PC-3 (cell line): ENCODE results near the gene MARS2. TPM values are rescaled to one million over a fixed set of nuclear protein-coding genes. Genes with fewer than 3 reads are reported as not detected.

Experiments
- ATAC-seq: fragments of 200-7000 bp; cut with Tn5 transposase; 2 replicates; pipeline ENCODE4 v1.9.1; 2020; ENCODE audit warnings: mild to moderate bottlenecking, moderate library complexity
- BruUV-seq: library from RNA; stranded (reverse); fragments of 400-500 nt; replicated peaks from 2 replicates; lab custom pipeline; 2021; lab: Mats Ljungman, UMichigan
- CTCF ChIA-PET: fragments of 300-600 bp; sonication (Branson Sonifier 250); formaldehyde crosslinking; loops from one replicate; lab custom pipeline; 2022; ENCODE audit warnings: antibody characterized with exemption; lab: Charles Lee
- POLR2A ChIA-PET: fragments of 300-600 bp; sonication (Branson Sonifier 250); formaldehyde crosslinking; loops from one replicate; lab custom pipeline; 2022; ENCODE audit warnings: antibody characterized with exemption; ENCODE audit not compliant: unreplicated experiment; lab: Charles Lee
- DNase-seq: peaks from one replicate; pipeline ENCODE4 v3.0.0-alpha.2; 2015
- H2AFZ ChIP-seq: fragments of 300-600 bp; sonication (generic); 2 replicates; pipeline ENCODE4 v1.6.0; 2016; ENCODE audit warnings: antibody characterized with exemption, low read length
- H3F3A ChIP-seq: fragments of 300-600 bp; sonication (generic); one replicate; pipeline ENCODE4 v1.6.0; 2017; ENCODE audit warnings: antibody characterized with exemption, low read length, control low read depth, mild to moderate bottlenecking; ENCODE audit not compliant: unreplicated experiment
- H3K27ac ChIP-seq: fragments of 300-600 bp; sonication (generic); 2 replicates; pipeline ENCODE4 v1.5.1; 2016; ENCODE audit warnings: mild to moderate bottlenecking, low read length
- H3K27me3 ChIP-seq: fragments of 300-600 bp; sonication (generic); 2 replicates; pipeline ENCODE4 v1.6.1; 2016; ENCODE audit warnings: low read length, mixed read lengths
- H3K36me3 ChIP-seq: fragments of 300-600 bp; sonication (generic); 2 replicates; pipeline ENCODE4 v1.6.1; 2016; ENCODE audit warnings: low read depth, mixed run types, low read length, mixed read lengths
- H3K4me1 ChIP-seq: fragments of 300-600 bp; sonication (generic); 2 replicates; pipeline ENCODE4 v1.5.1; 2016; ENCODE audit warnings: low read length; ENCODE audit not compliant: insufficient read depth
- H3K4me2 ChIP-seq: fragments of 300-600 bp; sonication (generic); 2 replicates; pipeline ENCODE4 v1.6.0; 2016; ENCODE audit warnings: low read length
- H3K4me3 ChIP-seq: fragments of 300-600 bp; sonication (generic); 2 replicates; pipeline ENCODE4 v1.5.1; 2016; ENCODE audit warnings: mild to moderate bottlenecking, low read length, mixed read lengths
- H3K79me2 ChIP-seq: fragments of 300-600 bp; sonication (generic); 2 replicates; pipeline ENCODE4 v1.6.1; 2017; ENCODE audit warnings: low read length, mixed read lengths
- H3K9ac ChIP-seq: fragments of 300-600 bp; sonication (generic); 2 replicates; pipeline ENCODE4 v1.6.0; 2016; ENCODE audit warnings: mild to moderate bottlenecking, low read length
- H3K9me2 ChIP-seq: fragments of 300-600 bp; sonication (generic); replicated peaks from 2 replicates; pipeline ENCODE4 v1.6.1; 2016; ENCODE audit warnings: mixed run types, low read length, mixed read lengths
- H3K9me3 ChIP-seq: fragments of 300-600 bp; sonication (generic); 2 replicates; pipeline ENCODE4 v1.6.1; 2016; ENCODE audit warnings: low read length, mixed read lengths
- H4K20me1 ChIP-seq: fragments of 300-600 bp; sonication (generic); 2 replicates; pipeline ENCODE4 v1.6.1; 2016; ENCODE audit warnings: low read length, mixed read lengths
- EZH2 ChIP-seq: fragments of 300-600 bp; sonication (generic); IDR thresholded peaks from one replicate; pipeline ENCODE4 v1.6.1; 2017; ENCODE audit warnings: antibody characterized with exemption, mild to moderate bottlenecking, low read length; ENCODE audit not compliant: unreplicated experiment
- EZH2phosphoT487 ChIP-seq: fragments of 300-600 bp; sonication (generic); IDR thresholded peaks from 2 replicates; pipeline ENCODE4 v1.6.1; 2018; ENCODE audit warnings: mild to moderate bottlenecking, antibody characterized with exemption, low read length, borderline replicate concordance
- intact Hi-C: fragments of 100-400 bp; cut with micrococcal nuclease; formaldehyde crosslinking; loops from 2 replicates; pipeline ENCODE4 v1.9.0; 2023
- total RNA-seq: library from RNA; depleted of rRNA; stranded (reverse); fragments of >200 nt; gene quantifications from 2 replicates; pipeline ENCODE4 v1.2.3, GENCODE V29; 2014
- TF ChIP-seq, protein P1 (sequence below): fragments of 300-600 bp; sonication (generic); conservative IDR thresholded peaks from 2 replicates; pipeline ENCODE4 v1.5.1; 2017; ENCODE audit warnings: antibody characterized with exemption, low read depth, mild to moderate bottlenecking, low read length

The MARS2 gene
- total RNA-seq, 1 experiment from 2014 or later, result 8.3 TPM

DNA sequence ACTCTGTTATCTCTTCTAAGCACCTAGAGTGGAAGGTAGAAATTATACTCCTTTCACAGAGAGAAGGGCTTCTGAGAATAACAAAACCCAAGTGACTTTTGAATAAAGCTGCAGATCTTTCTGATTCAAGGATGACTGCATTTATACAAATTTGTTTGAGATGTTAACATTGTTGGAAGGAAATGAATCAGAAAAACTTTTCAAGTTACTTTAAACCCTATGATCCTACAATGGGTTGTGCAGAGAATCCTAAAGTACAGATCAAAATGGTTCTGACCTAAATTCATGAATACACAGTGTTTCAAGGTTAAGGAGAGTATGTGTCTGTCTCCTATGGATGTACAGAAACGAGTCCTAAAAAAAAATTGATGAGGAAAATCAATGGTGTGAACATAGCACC is 31.6 kb upstream of the MARS2 start:
- Histone ChIP-seq H3F3A (no peaks in the 10 kb centered on the region), H3K27ac (no peak overlapping the region), H3K27me3 (no peaks in the 10 kb centered on the region), H3K36me3 (no peaks in the 10 kb centered on the region), H3K9me2 (no peaks in the 10 kb centered on the region), H3K9ac (no peak overlapping the region), H4K20me1 (no peaks in the 10 kb centered on the region), H3K4me3 (no peak overlapping the region), H3K9me3 (no peaks in the 10 kb centered on the region), H3K4me1 (peaks cover 6% of the 10 kb centered on the region), H3K4me2 (no peak overlapping the region), H3K79me2 (no peaks in the 10 kb centered on the region), H2AFZ (no peak overlapping the region)
- ATAC-seq (no peak), DNase-seq (no peak)
- ChIA-PET CTCF (no interaction called here), POLR2A (no interaction called here)
- intact Hi-C loops, result no loop called here
- BruUV-seq, result no TSS peak
- TF ChIP-seq EZH2phosphoT487 (no peak), EZH2 (no peak)
- TF ChIP-seq, protein P1, sequence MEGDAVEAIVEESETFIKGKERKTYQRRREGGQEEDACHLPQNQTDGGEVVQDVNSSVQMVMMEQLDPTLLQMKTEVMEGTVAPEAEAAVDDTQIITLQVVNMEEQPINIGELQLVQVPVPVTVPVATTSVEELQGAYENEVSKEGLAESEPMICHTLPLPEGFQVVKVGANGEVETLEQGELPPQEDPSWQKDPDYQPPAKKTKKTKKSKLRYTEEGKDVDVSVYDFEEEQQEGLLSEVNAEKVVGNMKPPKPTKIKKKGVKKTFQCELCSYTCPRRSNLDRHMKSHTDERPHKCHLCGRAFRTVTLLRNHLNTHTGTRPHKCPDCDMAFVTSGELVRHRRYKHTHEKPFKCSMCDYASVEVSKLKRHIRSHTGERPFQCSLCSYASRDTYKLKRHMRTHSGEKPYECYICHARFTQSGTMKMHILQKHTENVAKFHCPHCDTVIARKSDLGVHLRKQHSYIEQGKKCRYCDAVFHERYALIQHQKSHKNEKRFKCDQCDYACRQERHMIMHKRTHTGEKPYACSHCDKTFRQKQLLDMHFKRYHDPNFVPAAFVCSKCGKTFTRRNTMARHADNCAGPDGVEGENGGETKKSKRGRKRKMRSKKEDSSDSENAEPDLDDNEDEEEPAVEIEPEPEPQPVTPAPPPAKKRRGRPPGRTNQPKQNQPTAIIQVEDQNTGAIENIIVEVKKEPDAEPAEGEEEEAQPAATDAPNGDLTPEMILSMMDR, result no peak

DNA sequence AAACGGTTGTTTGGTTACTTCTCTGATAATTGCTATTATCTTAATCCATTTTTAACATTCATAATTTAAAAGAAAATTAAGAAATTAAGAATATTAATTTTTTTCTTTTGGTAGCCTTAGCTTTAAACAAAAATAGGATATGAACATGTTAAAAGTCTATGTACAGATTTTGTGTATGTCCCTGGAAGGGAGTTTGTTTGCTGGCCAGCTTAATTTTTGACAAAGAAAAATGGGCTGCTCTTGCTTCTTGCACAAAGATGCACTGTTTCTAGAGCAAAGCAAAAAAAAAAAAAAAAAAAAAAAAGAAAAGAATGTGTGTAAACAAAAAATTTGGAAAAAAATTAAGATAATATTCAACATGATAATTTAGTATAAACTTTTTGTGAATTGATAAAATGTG is 31.1 kb upstream of the MARS2 start:
- Histone ChIP-seq H3K79me2 (no peaks in the 10 kb centered on the region), H3F3A (no peaks in the 10 kb centered on the region), H3K36me3 (no peaks in the 10 kb centered on the region), H3K9ac (no peak overlapping the region), H3K4me1 (peaks cover 6% of the 10 kb centered on the region), H3K27ac (no peak overlapping the region), H3K27me3 (no peaks in the 10 kb centered on the region), H3K4me2 (no peak overlapping the region), H3K9me2 (no peaks in the 10 kb centered on the region), H4K20me1 (no peaks in the 10 kb centered on the region), H3K4me3 (no peak overlapping the region), H3K9me3 (no peaks in the 10 kb centered on the region), H2AFZ (no peak overlapping the region)
- ChIA-PET CTCF (no interaction called here), POLR2A (no interaction called here)
- DNase-seq (no peak), ATAC-seq (no peak)
- BruUV-seq, result no TSS peak
- intact Hi-C loops, result no loop called here
- TF ChIP-seq EZH2, result no peak
- TF ChIP-seq, protein P1, result no peak

DNA sequence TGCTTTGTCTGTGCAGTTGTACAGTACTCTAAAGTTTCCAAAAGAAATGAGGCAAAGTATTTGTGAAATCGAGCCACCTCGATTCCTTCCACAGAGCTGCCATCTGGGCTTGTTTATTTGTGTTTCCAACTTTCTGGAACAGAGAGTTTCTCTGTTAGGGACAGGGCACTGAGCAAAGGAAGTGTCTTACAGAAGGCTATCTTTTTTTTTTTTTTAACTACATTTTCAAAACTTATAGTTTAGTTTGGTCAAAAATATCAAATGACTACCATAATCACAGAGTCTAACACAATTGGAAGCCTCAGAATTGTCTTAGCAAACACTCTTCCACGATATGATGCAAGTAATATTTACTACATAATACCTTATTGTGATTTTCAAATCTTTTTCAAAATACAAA is 30.6 kb upstream of the MARS2 start:
- no peak overlapping the region for H3K4me2 ChIP-seq
- H3K4me3 ChIP-seq, result no peak overlapping the region
- TF ChIP-seq EZH2phosphoT487 (no peak), EZH2 (no peak)
- TF ChIP-seq, protein P1, result no peak
- intact Hi-C loops, result no loop called here
- H3F3A ChIP-seq, result no peaks in the 10 kb centered on the region
- POLR2A ChIA-PET, result no interaction called here
- peaks cover 6% of the 10 kb centered on the region for H3K4me1 ChIP-seq
- no peaks in the 10 kb centered on the region for H3K9me3 ChIP-seq
- H3K36me3 ChIP-seq, result no peaks in the 10 kb centered on the region
- H3K27ac ChIP-seq, result no peak overlapping the region
- DNase-seq (no peak), ATAC-seq (no peak)
- H3K79me2 ChIP-seq, result no peaks in the 10 kb centered on the region
- no peak overlapping the region for H3K9ac ChIP-seq
- H2AFZ ChIP-seq, result no peak overlapping the region
- no TSS peak for BruUV-seq
- no peaks in the 10 kb centered on the region for H4K20me1 ChIP-seq
- H3K9me2 ChIP-seq, result no peaks in the 10 kb centered on the region
- CTCF ChIA-PET, result no interaction called here
- no peaks in the 10 kb centered on the region for H3K27me3 ChIP-seq
